SK-N-SH treated with all-trans-retinoic acid at 6 μM for 48 hours (cell line): ENCODE results near the gene DTNB.

Experiments
- ATAC-seq: fragments of 200-7000 bp; cut with Tn5 transposase; 3 replicates; pipeline ENCODE4 v1.9.1; 2020; ENCODE audit warnings: mild to moderate bottlenecking, moderate library complexity
- ARNTL ChIP-seq: fragments of 450-650 bp; formaldehyde crosslinking; IDR thresholded peaks from 2 replicates; pipeline ENCODE4 v1.5.0; 2020; ENCODE audit warnings: low read depth, mild to moderate bottlenecking, moderate library complexity, borderline replicate concordance
- BACH2 ChIP-seq: fragments of 250-450 bp; sonication (Bioruptor Pico); IDR thresholded peaks from 2 replicates; pipeline ENCODE4 v1.9.0; 2021; ENCODE audit warnings: mild to moderate bottlenecking, borderline replicate concordance
- CREB5 ChIP-seq: fragments of 250-450 bp; sonication (Bioruptor Pico); IDR thresholded peaks from 2 replicates; pipeline ENCODE4 v1.5.1; 2020; ENCODE audit warnings: low read depth, mild to moderate bottlenecking, moderate library complexity
- CSDC2 ChIP-seq: fragments of 250-450 bp; sonication (Bioruptor Pico); IDR thresholded peaks from 2 replicates; pipeline ENCODE4 v1.5.0; 2020; ENCODE audit warnings: mild to moderate bottlenecking, moderate library complexity
- CSRNP3 ChIP-seq: fragments of 250-450 bp; sonication (Bioruptor Pico); IDR thresholded peaks from 2 replicates; pipeline ENCODE4 v1.5.1; 2021; ENCODE audit warnings: mild to moderate bottlenecking, moderate library complexity
- ESRRG ChIP-seq: fragments of 250-450 bp; sonication (Bioruptor Pico); IDR thresholded peaks from 2 replicates; pipeline ENCODE4 v1.6.1; 2021; ENCODE audit warnings: mild to moderate bottlenecking
- GLIS3 ChIP-seq: fragments of 250-450 bp; sonication (Bioruptor Pico); IDR thresholded peaks from 2 replicates; pipeline ENCODE4 v1.5.0; 2020; ENCODE audit warnings: mild to moderate bottlenecking, moderate library complexity
- ISL1 ChIP-seq: fragments of 250-450 bp; sonication (Bioruptor Pico); IDR thresholded peaks from 2 replicates; pipeline ENCODE4 v2.1.2; 2022; ENCODE audit warnings: mild to moderate bottlenecking, moderate library complexity
- PATZ1 ChIP-seq: fragments of 250-450 bp; sonication (Bioruptor Pico); IDR thresholded peaks from 2 replicates; pipeline ENCODE4 v1.8.0; 2020; ENCODE audit warnings: mild to moderate bottlenecking, moderate library complexity, borderline replicate concordance
- POU6F1 ChIP-seq: fragments of 250-450 bp; sonication (Bioruptor Pico); IDR thresholded peaks from 2 replicates; pipeline ENCODE4 v1.8.0; 2021; ENCODE audit warnings: low read depth, mild to moderate bottlenecking, moderate library complexity, borderline replicate concordance
- PPARA ChIP-seq: fragments of 250-450 bp; sonication (Bioruptor Pico); IDR thresholded peaks from 2 replicates; pipeline ENCODE4 v1.5.0; 2020; ENCODE audit warnings: mild to moderate bottlenecking, borderline replicate concordance
- RARB ChIP-seq: fragments of 250-450 bp; sonication (Bioruptor Pico); IDR thresholded peaks from 2 replicates; pipeline ENCODE4 v1.8.0; 2021; ENCODE audit warnings: mild to moderate bottlenecking, moderate library complexity
- SNAI2 ChIP-seq: fragments of 250-450 bp; sonication (Bioruptor Pico); IDR thresholded peaks from 2 replicates; pipeline ENCODE4 v1.5.0; 2020; ENCODE audit warnings: mild to moderate bottlenecking, moderate library complexity
- TCF4 ChIP-seq: fragments of 250-450 bp; sonication (Bioruptor Pico); IDR thresholded peaks from 2 replicates; pipeline ENCODE4 v1.8.0; 2021; ENCODE audit warnings: mild to moderate bottlenecking, moderate library complexity, borderline replicate concordance
- TOX ChIP-seq: fragments of 250-450 bp; sonication (Bioruptor Pico); IDR thresholded peaks from 2 replicates; pipeline ENCODE4 v1.8.0; 2021; ENCODE audit warnings: mild to moderate bottlenecking, moderate library complexity, borderline replicate concordance
- TSHZ2 ChIP-seq: fragments of 250-450 bp; sonication (Bioruptor Pico); IDR thresholded peaks from 2 replicates; pipeline ENCODE4 v1.5.0; 2020; ENCODE audit warnings: mild to moderate bottlenecking, moderate library complexity
- ZC3H10 ChIP-seq: fragments of 250-450 bp; sonication (Bioruptor Pico); IDR thresholded peaks from 2 replicates; pipeline ENCODE4 v1.5.1; 2021; ENCODE audit warnings: mild to moderate bottlenecking, moderate library complexity
- ZFP3 ChIP-seq: fragments of 250-450 bp; sonication (Bioruptor Pico); IDR thresholded peaks from 2 replicates; pipeline ENCODE4 v1.5.0; 2020; ENCODE audit warnings: mild to moderate bottlenecking, moderate library complexity
- ZFP30 ChIP-seq: fragments of 450-650 bp; formaldehyde crosslinking; IDR thresholded peaks from 2 replicates; pipeline ENCODE4 v1.5.0; 2022; ENCODE audit warnings: mild to moderate bottlenecking, moderate library complexity
- ZNF565 ChIP-seq: fragments of 450-650 bp; formaldehyde crosslinking; conservative IDR thresholded peaks from 2 replicates; pipeline ENCODE4 v1.5.0; 2020; ENCODE audit warnings: low read depth, mild to moderate bottlenecking, moderate library complexity
- ZNF70 ChIP-seq: fragments of 450-650 bp; formaldehyde crosslinking; IDR thresholded peaks from 2 replicates; pipeline ENCODE4 v1.5.0; 2020; ENCODE audit warnings: mild to moderate bottlenecking, moderate library complexity
- ZNF8 ChIP-seq: fragments of 450-650 bp; formaldehyde crosslinking; IDR thresholded peaks from 2 replicates; pipeline ENCODE4 v1.5.0; 2020; ENCODE audit warnings: mild to moderate bottlenecking, moderate library complexity

DTNB gene

GRCh38 chr2:25673300-25674076, at the start of gene DTNB:
Gene DTNB, minus strand, starts transcription at chr2:25673577. Its CDS starts 20,917 bp downstream, at chr2:25652660.
- TF ChIP-seq POU6F1 (CRISPR knock-in tag) (no peak), ARNTL (CRISPR knock-in tag) (no peak), RARB (no peak), CSRNP3 (CRISPR knock-in tag) (no peak), CSDC2 (CRISPR knock-in tag) (peak; percentile 62; the same call in 1 of the 2 replicates), ZFP3 (CRISPR knock-in tag) (no peak), ZC3H10 (no peak), ZNF70 (CRISPR knock-in tag) (no peak), TSHZ2 (CRISPR knock-in tag) (peak; percentile 45; the same call in 1 of the 2 replicates), ZFP30 (CRISPR knock-in tag) (0 out of 2 replicates have a peak, but pooled peaks have one; percentile 27), BACH2 (CRISPR knock-in tag) (no peak), GLIS3 (CRISPR knock-in tag) (no peak), CREB5 (CRISPR knock-in tag) (no peak), PPARA (CRISPR knock-in tag) (no peak), PATZ1 (no peak), SNAI2 (no peak), TOX (CRISPR knock-in tag) (no peak), ZNF8 (no peak), ESRRG (CRISPR knock-in tag) (no peak), ISL1 (CRISPR knock-in tag) (no peak), ZNF565 (CRISPR knock-in tag) (no peak)
- TF ChIP-seq, all 23 proteins: peak for 3
- ATAC-seq, result peak; percentile 79

- no peak for ATAC-seq
- TF ChIP-seq GLIS3 (CRISPR knock-in tag) (no peak), CSDC2 (CRISPR knock-in tag) (no peak), SNAI2 (no peak), PPARA (CRISPR knock-in tag) (no peak), TCF4 (CRISPR knock-in tag) (no peak), RARB (no peak), ARNTL (CRISPR knock-in tag) (no peak), ZC3H10 (no peak), ZNF70 (CRISPR knock-in tag) (no peak), CREB5 (CRISPR knock-in tag) (no peak), ISL1 (CRISPR knock-in tag) (no peak), ZFP3 (CRISPR knock-in tag) (no peak)
Observed at GRCh38 chr2:25722224-25722623, 48.8 kb upstream of the DTNB start.
